GM12878 (cell line): Measurements from ENCODE around the gene HSP90AB1. TPM values are rescaled to one million over a fixed set of nuclear protein-coding genes. Genes with fewer than 3 reads are reported as not detected.

ENCODE experiments used
- ATAC-seq: fragments of 200-7000 bp; cut with Tn5 transposase; 3 replicates; pipeline ENCODE4 v1.9.1; 2020; ENCODE audit warnings: mild to moderate bottlenecking, moderate library complexity
- BruUV-seq: library from RNA; stranded (reverse); fragments of 400-500 nt; replicated peaks from 2 replicates; lab custom pipeline; 2021; lab: Mats Ljungman, UMichigan
- CTCF ChIA-PET: fragments of 300-600 bp; sonication (Branson Sonifier 250); formaldehyde crosslinking; extraction: SDS; loops from one replicate; lab custom pipeline; 2021; ENCODE audit warnings: inconsistent platforms; lab: Yijun Ruan, JAX
- POLR2A ChIA-PET: fragments of 350-600 bp; formaldehyde crosslinking; extraction: SDS; loops from one replicate; lab custom pipeline; 2021; ENCODE audit warnings: inconsistent platforms; lab: Charles Lee
- RAD21 ChIA-PET: fragments of 300-600 bp; sonication (Branson Sonifier 250); formaldehyde crosslinking; loops from one replicate; lab custom pipeline; 2023; ENCODE audit warnings: antibody characterized with exemption; ENCODE audit not compliant: unreplicated experiment; lab: Charles Lee
- SMC1A ChIA-PET: fragments of 300-600 bp; sonication (Branson Sonifier 250); formaldehyde crosslinking; loops from one replicate; lab custom pipeline; 2023; ENCODE audit not compliant: unreplicated experiment, uncharacterized antibody; lab: Charles Lee
- DNase-seq: peaks from one replicate; pipeline ENCODE4 v3.0.0-alpha.2; 2011; ENCODE audit warnings: low read depth, low spot score
- FAIRE-seq: peaks from 3 replicates; lab custom pipeline; 2011; peaks lifted over from hg19 to GRCh38; lab: Jason Lieb, UNC
- H2AFZ ChIP-seq: 2 replicates; pipeline ENCODE4 v1.6.0; 2011; ENCODE audit warnings: low read depth, low read length, control low read depth; ENCODE audit not compliant: control insufficient read depth
- H3K27ac ChIP-seq: 2 replicates; pipeline ENCODE4 v1.5.1; 2011; ENCODE audit warnings: control low read depth; ENCODE audit not compliant: control insufficient read depth, insufficient read depth
- H3K27me3 ChIP-seq, 2 experiments: replicated peaks in 1 of 2; 2 replicates each; pipeline versions ENCODE4 v1.6.0 to v1.6.1; 2011; ENCODE audit warnings: low read length in 1 of 2; ENCODE audit not compliant: control insufficient read depth in 2 of 2, insufficient read depth in 2 of 2
- H3K36me3 ChIP-seq, 2 experiments: 2 replicates each; pipeline ENCODE4 v1.5.1; 2011; ENCODE audit warnings: low read length in 1 of 2; ENCODE audit not compliant: control insufficient read depth in 2 of 2, insufficient read depth in 2 of 2
- H3K4me1 ChIP-seq: 2 replicates; pipeline ENCODE4 v1.6.1; 2011; ENCODE audit warnings: mild to moderate bottlenecking, low read length, moderate library complexity, mixed read lengths; ENCODE audit not compliant: control insufficient read depth, insufficient read depth
- H3K4me2 ChIP-seq: 2 replicates; pipeline ENCODE4 v1.6.0; 2011; ENCODE audit warnings: control low read depth; ENCODE audit not compliant: control insufficient read depth, insufficient read depth
- H3K4me3 ChIP-seq: fragments of 200-600 bp; sonication (generic); 2 replicates; pipeline ENCODE4 v1.5.1; 2016
- H3K79me2 ChIP-seq: 2 replicates; pipeline ENCODE4 v1.6.0; 2011; ENCODE audit warnings: low read length; ENCODE audit not compliant: control insufficient read depth, insufficient read depth
- H3K9ac ChIP-seq: 2 replicates; pipeline ENCODE4 v1.8.0; 2011; ENCODE audit warnings: low read length, control low read depth, mixed read lengths; ENCODE audit not compliant: control insufficient read depth, insufficient read depth
- H3K9me3 ChIP-seq: replicated peaks from 3 replicates; pipeline ENCODE4 v1.5.1; 2011; ENCODE audit warnings: mild to moderate bottlenecking, low read length; ENCODE audit not compliant: control insufficient read depth, insufficient read depth
- H4K20me1 ChIP-seq: 2 replicates; pipeline ENCODE4 v1.6.0; 2011; ENCODE audit not compliant: control insufficient read depth, insufficient read depth
- CHD4 ChIP-seq: fragments of 200-600 bp; sonication (generic); IDR thresholded peaks from 2 replicates; pipeline ENCODE4 v1.6.1; 2016; ENCODE audit warnings: mild to moderate bottlenecking
- GATAD2B ChIP-seq: fragments of 450-650 bp; conservative IDR thresholded peaks from 2 replicates; pipeline ENCODE4 v1.6.1; 2017; ENCODE audit warnings: low read depth, mild to moderate bottlenecking, moderate library complexity
- LARP7 ChIP-seq: fragments of 450-650 bp; IDR thresholded peaks from 2 replicates; pipeline ENCODE4 v1.6.1; 2017; ENCODE audit warnings: mild to moderate bottlenecking
- NR2C2 ChIP-seq: IDR thresholded peaks from 2 replicates; pipeline ENCODE4 v1.6.1; 2011; ENCODE audit warnings: borderline replicate concordance, low read depth; ENCODE audit not compliant: control insufficient read depth, insufficient read length
- POLR2AphosphoS5 ChIP-seq: IDR thresholded peaks from 2 replicates; pipeline ENCODE4 v1.6.1; 2011; ENCODE audit warnings: mild to moderate bottlenecking, low read length, inconsistent platforms
- RAD21 ChIP-seq: IDR thresholded peaks from 2 replicates; pipeline ENCODE4 v1.6.1; 2011; ENCODE audit warnings: mild to moderate bottlenecking, low read depth, low read length, moderate library complexity; ENCODE audit not compliant: insufficient read depth
- ZBED1 ChIP-seq: IDR thresholded peaks from 2 replicates; pipeline ENCODE4 v1.6.1; 2016; ENCODE audit warnings: borderline replicate concordance
- WGBS: methylation state at CpG from one replicate; pipeline ENCODE4 v1.1.6; 2016; ENCODE audit warnings: low lambda C conversion rate; ENCODE audit not compliant: insufficient replicate concordance, insufficient coverage; ENCODE audit errors: missing lambda C conversion rate; 5-methylcytosine and 5-hydroxymethylcytosine counted together
- in situ Hi-C: fragments of 300-500 bp; cut with MboI; formaldehyde crosslinking; loops from 9 replicates; pipeline ENCODE4 v1.14.3; 2018; ENCODE audit warnings: mixed read lengths
- intact Hi-C: fragments of 100-400 bp; cut with micrococcal nuclease; formaldehyde crosslinking; loops from one replicate; pipeline ENCODE4 v1.14.2; 2022; ENCODE audit not compliant: unreplicated experiment
- polyA plus RNA-seq, 11 experiments: library from polyadenylated mRNA; depleted of rRNA in 4 of 11; unstranded in 6 of 11; stranded (reverse) in 5 of 11; fragments of >200 nt; fragmentation: Nextera tagmentation in 4 of 11; fragmentation: Illumina TruSeq in 1 of 11; extraction: Ambion mirVana in 4 of 11; extraction: Trizol in 1 of 11; gene quantifications; 1 replicate in 1 of 11; 2 replicates in 10 of 11; pipeline versions ENCODE4 v1.2.1 to v1.2.3, GENCODE V29; 2011 to 2016; ENCODE audit warnings: inconsistent platforms in 2 of 11, missing spikeins in 2 of 11, low read depth in 1 of 11
- total RNA-seq, 4 experiments: library from RNA; depleted of rRNA in 3 of 4; stranded (reverse); fragments of >200 nt in 3 of 4; fragmentation: Illumina TruSeq in 1 of 4; extraction: Trizol in 1 of 4; gene quantifications; 2 replicates each; pipeline versions ENCODE4 v1.2.1 to v1.2.3, GENCODE V29; 2013 to 2021
- TF ChIP-seq, protein P1 (sequence below): IDR thresholded peaks from 2 replicates; pipeline ENCODE4 v1.6.1; 2012; ENCODE audit warnings: low read depth, low read length, improper control_type of control experiment

HSP90AB1 gene
- total and polyA plus RNA-seq, 10 of the 15 experiments (the other 5 are each of a cell fraction or from before 2014, with no cell fraction given): 988 to 1,682 (median 1,146) TPM

DNA sequence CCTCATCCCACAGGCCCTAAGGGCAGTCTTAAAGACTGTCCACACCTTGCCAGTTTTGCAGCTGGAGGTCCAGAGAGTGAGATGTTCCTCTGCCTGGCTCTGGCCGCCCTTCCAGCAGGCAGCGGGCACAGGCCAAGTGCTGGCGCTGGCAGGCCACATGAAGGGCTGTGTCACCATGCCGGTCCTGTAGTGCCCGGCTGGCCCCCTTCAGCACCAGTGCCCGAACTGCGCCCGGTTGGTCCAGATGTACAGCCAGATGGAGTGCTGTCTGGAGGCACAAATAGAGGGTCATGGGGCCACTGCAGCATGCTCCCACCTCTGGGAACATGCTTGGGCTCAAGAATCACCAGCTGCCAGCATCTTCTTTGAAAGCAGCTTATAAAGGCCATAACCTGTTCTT, 14.7 kb downstream of the HSP90AB1 start:
- Histone ChIP-seq H3K9me3 (no peaks in the 10 kb centered on the region), H2AFZ (no peak overlapping the region), H3K9ac (peak overlapping the region; percentile 90), H4K20me1 (no peaks in the 10 kb centered on the region), H3K4me3 (peak overlapping the region; percentile 98), H3K79me2 (peaks cover 82% of the 10 kb centered on the region), H3K36me3 (peaks cover 13 to 21% of the 10 kb centered on the region in 2 experiments), H3K27me3 (no peaks in the 10 kb centered on the region), H3K27ac (peak overlapping the region; percentile 99), H3K4me1 (peaks cover 62% of the 10 kb centered on the region), H3K4me2 (peak overlapping the region; percentile 98)
- intact Hi-C loops (no loop called here), in situ Hi-C loops (no loop called here)
- CTCF ChIA-PET: interaction anchor here (1.2 to 2.5 kb wide), 13 partner anchors 8 to 164 kb away, joined by 3 to 24 read pairs (median 5); partner anchors contain the start of gene HSP90AB1
- SMC1A ChIA-PET: interaction anchor here (1.3 to 2.2 kb wide), 4 partner anchors 14 to 166 kb away, joined by 3 to 18 read pairs (median 5); partner anchors contain the start of gene HSP90AB1
- RAD21 ChIA-PET: interaction anchor here (0.7 to 2.2 kb wide), 8 partner anchors 8 to 85 kb away, joined by 3 to 12 read pairs (median 5); partner anchors contain the start of genes HSP90AB1 and SLC29A1
- no peak for FAIRE-seq
- TF ChIP-seq, protein P1, sequence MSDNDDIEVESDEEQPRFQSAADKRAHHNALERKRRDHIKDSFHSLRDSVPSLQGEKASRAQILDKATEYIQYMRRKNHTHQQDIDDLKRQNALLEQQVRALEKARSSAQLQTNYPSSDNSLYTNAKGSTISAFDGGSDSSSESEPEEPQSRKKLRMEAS: no peak
- peak; percentile 5; the same call in 1 of the 2 replicates for TF ChIP-seq GATAD2B
- TF ChIP-seq NR2C2: no peak
- TF ChIP-seq ZBED1: no peak
- no peak for TF ChIP-seq RAD21
- 0 out of 2 replicates have a peak, but pooled peaks have one; percentile 37 for TF ChIP-seq LARP7
- TF ChIP-seq CHD4: no peak
- peak; percentile 11; the same call in 1 of the 2 replicates for TF ChIP-seq POLR2AphosphoS5
- BruUV-seq: no TSS peak
- no peak for ATAC-seq
- POLR2A ChIA-PET: interaction anchor here (0.6 to 10.7 kb wide), 7 partner anchors 10 to 188 kb away, joined by 4 to 131 read pairs (median 8); partner anchors contain the start of genes HSP90AB1 and SLC29A1
- 76% methylated on average over 8 of the region's 8 CpGs for WGBS
- no peak for DNase-seq
